GM19239 (cell line): ENCODE results near the gene NOL11.

ENCODE experiments used
- DNase-seq: peaks from one replicate; pipeline ENCODE4 v3.0.0; 2011; ENCODE audit warnings: low spot score; ENCODE audit not compliant: insufficient read length
- FAIRE-seq: peaks from 2 replicates; lab custom pipeline; 2011; peaks lifted over from hg19 to GRCh38; lab: Jason Lieb, UNC

NOL11 gene

GRCh38 chr17:67717624-67718324 lies at the start of gene NOL11:
Gene NOL11, plus strand, starts transcription at chr17:67717936. Its CDS starts 12 bp downstream, at chr17:67717948.
- peak; percentile 97 for FAIRE-seq
- DNase-seq = peak; percentile 75

- no peak for FAIRE-seq
- no peak for DNase-seq
Measured at GRCh38 chr17:67671493-67671892, 46.2 kb upstream of the NOL11 start.

GRCh38 chr17:67672592-67673335 lies 45.0 kb upstream of the NOL11 start:
- FAIRE-seq (no peak), DNase-seq (no peak)

GRCh38 chr17:67675481-67675880 lies 42.3 kb upstream of the NOL11 start:
- FAIRE-seq (no peak), DNase-seq (no peak)

GRCh38 chr17:67676305-67676704 lies 41.4 kb upstream of the NOL11 start:
- FAIRE-seq (no peak), DNase-seq (no peak)

- FAIRE-seq (no peak), DNase-seq (no peak)
Measured at GRCh38 chr17:67678414-67678813, 39.3 kb upstream of the NOL11 start.

- FAIRE-seq = no peak
- no peak for DNase-seq
Measured at GRCh38 chr17:67679225-67679624, 38.5 kb upstream of the NOL11 start.

- DNase-seq (no peak), FAIRE-seq (peak; percentile 87)
Measured at GRCh38 chr17:67679721-67680120, 38.0 kb upstream of the NOL11 start.

GRCh38 chr17:67680445-67681224 lies 37.1 kb upstream of the NOL11 start:
- DNase-seq (no peak), FAIRE-seq (peak; percentile 85)

GRCh38 chr17:67682196-67682595 lies 35.5 kb upstream of the NOL11 start:
- DNase-seq (no peak), FAIRE-seq (peak; percentile 64)

GRCh38 chr17:67685351-67685750 lies 32.4 kb upstream of the NOL11 start:
- no peak for DNase-seq
- no peak for FAIRE-seq

- DNase-seq (no peak), FAIRE-seq (no peak)
Measured at GRCh38 chr17:67686241-67686640, 31.5 kb upstream of the NOL11 start.

- DNase-seq = no peak
- FAIRE-seq = no peak
Measured at GRCh38 chr17:67687511-67687910, 30.2 kb upstream of the NOL11 start.

- DNase-seq (peak; percentile 40), FAIRE-seq (peak; percentile 75)
Measured at GRCh38 chr17:67689534-67690177, 28.1 kb upstream of the NOL11 start.

- DNase-seq = no peak
- FAIRE-seq = peak; percentile 11
Measured at GRCh38 chr17:67693811-67694210, 23.9 kb upstream of the NOL11 start.

- no peak for FAIRE-seq
Measured at GRCh38 chr17:67696347-67696746, 21.4 kb upstream of the NOL11 start.

GRCh38 chr17:67696853-67697498 lies 20.8 kb upstream of the NOL11 start:
- peak; percentile 72 for FAIRE-seq
- no peak for DNase-seq

More at GRCh38 chr17:67696347-67696746, 21.4 kb upstream of the NOL11 start:
- no peak for DNase-seq

GRCh38 chr17:67700037-67700724 lies 17.6 kb upstream of the NOL11 start:
- FAIRE-seq (no peak), DNase-seq (no peak)

- DNase-seq (no peak), FAIRE-seq (no peak)
Measured at GRCh38 chr17:67700725-67701119, 17.0 kb upstream of the NOL11 start.
